Esophagus muscularis mucosa (tissue), 3 donors: ENCODE results near the gene NCKAP5.

Experiments used
- CTCF ChIP-seq, 3 experiments: fragments of 200-600 bp in 2 of 3; fragments of 450-650 bp in 1 of 3; sonication (generic) in 2 of 3; IDR thresholded peaks; one replicate each; pipeline ENCODE4 v1.5.1; 2017 to 2019; ENCODE audit warnings: antibody characterized with exemption in 3 of 3, mild to moderate bottlenecking in 2 of 3, moderate library complexity in 1 of 3
- POLR2A ChIP-seq: fragments of 450-650 bp; IDR thresholded peaks from one replicate; pipeline ENCODE4 v1.6.1; 2017; ENCODE audit warnings: antibody characterized with exemption, moderate library complexity, mild to moderate bottlenecking, low read depth

- TF ChIP-seq CTCF (IDR thresholded peaks at IDR 0.05) (no peak), POLR2A (no peak)
Measured at GRCh38 chr2:132652474-132652873, 915.8 kb downstream of the NCKAP5 start.
